ENCODE results near the gene PRDM1. TPM values are rescaled to one million over a fixed set of nuclear protein-coding genes. Genes with fewer than 3 reads are reported as not detected.

Gene PRDM1
- total and polyA plus RNA-seq, 3 experiments from 2014 or later, result 79.8 to 90.7 (median 88.2) TPM

- Histone ChIP-seq H3K4me1 (ENCODE audit: insufficient read depth, low read length) (no peaks in the 10 kb centered on the region), H3K27ac (ENCODE audit: low read depth, low read length) (no peak overlapping the region), H3K4me3 (ENCODE audit: low read length) (no peak overlapping the region), H3K9me3 (ENCODE audit: low read length) (no peaks in the 10 kb centered on the region), H3K27me3 (ENCODE audit: insufficient read depth, low read length, poor library complexity, severe bottlenecking) (no peaks in the 10 kb centered on the region), H3K36me3 (ENCODE audit: insufficient read depth, low read length) (no peaks in the 10 kb centered on the region)
- no peaks in the 10 kb centered on the region for H3K27me3 Mint-ChIP-seq
- no peak overlapping the region for H3K4me3 Mint-ChIP-seq
- DNase-seq, result no peak
- no peaks in the 10 kb centered on the region for H3K9me3 Mint-ChIP-seq
- H3K36me3 Mint-ChIP-seq, result no peaks in the 10 kb centered on the region
- CTCF ChIA-PET, result interaction anchor here (2.6 to 2.7 kb wide), 2 partner anchors 8 to 16 kb away, joined by 8 read pairs; no protein-coding TSS in a partner anchor
- H3K27ac Mint-ChIP-seq, result peak overlapping the region in 1 of 8 donors; percentile 86
- peaks cover 2 to 13% (median 12%) of the 10 kb centered on the region in 3 donors for H3K4me1 Mint-ChIP-seq
- POLR2A ChIA-PET, result no interaction called here
These were observed 48.1 kb downstream of the PRDM1 start for GRCh38 chr6:106134087-106134770.

- DNase-seq, result no peak
- CTCF ChIA-PET, result no interaction called here
These were observed 48.9 kb downstream of the PRDM1 start for GRCh38 chr6:106134906-106135634.

DNA sequence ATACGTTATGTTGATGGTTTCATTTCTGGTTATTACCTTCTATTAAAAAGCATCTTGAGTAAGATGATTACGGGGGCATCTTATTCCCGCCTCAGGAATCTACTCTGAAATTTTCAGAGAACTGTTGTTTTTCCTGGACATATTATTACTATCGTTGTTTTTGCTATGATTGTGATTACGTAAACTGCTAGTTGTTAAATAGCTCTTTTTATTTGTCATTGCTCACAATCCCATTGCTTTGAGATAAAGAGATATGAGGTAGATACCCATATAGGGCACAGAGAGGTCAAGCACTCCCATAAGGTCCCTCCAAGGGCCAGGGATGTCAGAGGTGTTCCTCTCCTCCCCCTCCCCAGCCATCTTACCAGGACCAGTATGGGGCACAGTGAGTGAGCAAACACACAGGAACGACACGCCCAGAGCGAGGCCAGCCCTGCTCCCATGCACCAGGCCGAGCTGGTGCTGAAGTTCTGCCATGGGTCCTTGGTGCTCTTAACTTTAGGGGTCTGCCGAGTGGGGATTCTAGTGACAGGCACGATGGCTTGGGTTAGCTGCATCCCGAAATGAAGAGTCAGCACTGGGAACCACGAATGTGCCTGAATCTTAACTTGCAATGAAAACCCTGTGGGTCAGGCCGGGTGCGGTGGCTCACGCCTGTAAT is 49.9 kb downstream of the PRDM1 start:
- Mint-ChIP-seq H3K27me3 (no peaks in the 10 kb centered on the region), H3K4me1 (peaks cover 3 to 14% (median 11%) of the 10 kb centered on the region in 3 donors), H3K27ac (no peak overlapping the region), H3K4me3 (no peak overlapping the region), H3K36me3 (no peaks in the 10 kb centered on the region), H3K9me3 (no peaks in the 10 kb centered on the region)
- Histone ChIP-seq H3K27ac (ENCODE audit: low read depth, low read length) (no peak overlapping the region), H3K9me3 (ENCODE audit: low read length) (no peaks in the 10 kb centered on the region), H3K4me1 (ENCODE audit: insufficient read depth, low read length) (peaks cover 5% of the 10 kb centered on the region), H3K36me3 (ENCODE audit: insufficient read depth, low read length) (no peaks in the 10 kb centered on the region), H3K4me3 (ENCODE audit: low read length) (no peak overlapping the region), H3K27me3 (ENCODE audit: insufficient read depth, low read length, poor library complexity, severe bottlenecking) (no peaks in the 10 kb centered on the region)
- ChIA-PET POLR2A (no interaction called here), CTCF (interaction anchor here (0.7 kb wide), 1 partner anchor 135 kb away, joined by 3 read pairs; no protein-coding TSS in a partner anchor)
- DNase-seq, result no peak

More at GRCh38 chr6:106134906-106135634, 48.9 kb downstream of the PRDM1 start:
- peak overlapping the region in 1 of 7 donors; percentile 8 for H3K4me3 Mint-ChIP-seq
- POLR2A ChIA-PET, result no interaction called here
- no peaks in the 10 kb centered on the region for H3K27me3 Mint-ChIP-seq
- H3K4me1 Mint-ChIP-seq, result peaks cover 2 to 12% (median 7%) of the 10 kb centered on the region in 3 donors
- no peaks in the 10 kb centered on the region for H3K36me3 Mint-ChIP-seq
- Histone ChIP-seq H3K27me3 (ENCODE audit: insufficient read depth, low read length, poor library complexity, severe bottlenecking) (no peaks in the 10 kb centered on the region), H3K27ac (ENCODE audit: low read depth, low read length) (no peak overlapping the region), H3K9me3 (ENCODE audit: low read length) (no peaks in the 10 kb centered on the region), H3K4me3 (ENCODE audit: low read length) (no peak overlapping the region), H3K4me1 (ENCODE audit: insufficient read depth, low read length) (no peaks in the 10 kb centered on the region), H3K36me3 (ENCODE audit: insufficient read depth, low read length) (no peaks in the 10 kb centered on the region)
- no peaks in the 10 kb centered on the region for H3K9me3 Mint-ChIP-seq
- no peak overlapping the region for H3K27ac Mint-ChIP-seq

- no peak for DNase-seq
- Histone ChIP-seq H3K4me3 (ENCODE audit: low read length) (no peak overlapping the region), H3K36me3 (ENCODE audit: insufficient read depth, low read length) (no peaks in the 10 kb centered on the region), H3K27me3 (ENCODE audit: insufficient read depth, low read length, poor library complexity, severe bottlenecking) (no peaks in the 10 kb centered on the region), H3K4me1 (ENCODE audit: insufficient read depth, low read length) (peaks cover 13% of the 10 kb centered on the region), H3K9me3 (ENCODE audit: low read length) (no peaks in the 10 kb centered on the region), H3K27ac (ENCODE audit: low read depth, low read length) (no peak overlapping the region)
- ChIA-PET POLR2A (no interaction called here), CTCF (interaction anchor here (0.7 kb wide), 1 partner anchor 136 kb away, joined by 3 read pairs; no protein-coding TSS in a partner anchor)
- Mint-ChIP-seq H3K4me1 (peaks cover 11 to 22% (median 19%) of the 10 kb centered on the region in 3 donors), H3K9me3 (no peaks in the 10 kb centered on the region), H3K27ac (peak overlapping the region in 1 of 8 donors; percentile 58), H3K27me3 (no peaks in the 10 kb centered on the region), H3K4me3 (no peak overlapping the region), H3K36me3 (no peaks in the 10 kb centered on the region)
These were observed 50.7 kb downstream of the PRDM1 start for GRCh38 chr6:106136845-106137244.

GRCh38 chr6:106138151-106138550 is 52.0 kb downstream of the PRDM1 start:
- Histone ChIP-seq H3K36me3 (ENCODE audit: insufficient read depth, low read length) (no peaks in the 10 kb centered on the region), H3K27me3 (ENCODE audit: insufficient read depth, low read length, poor library complexity, severe bottlenecking) (no peaks in the 10 kb centered on the region), H3K4me1 (ENCODE audit: insufficient read depth, low read length) (peaks cover 26% of the 10 kb centered on the region), H3K4me3 (ENCODE audit: low read length) (no peak overlapping the region), H3K27ac (ENCODE audit: low read depth, low read length) (no peak overlapping the region), H3K9me3 (ENCODE audit: low read length) (no peaks in the 10 kb centered on the region)
- H3K27ac Mint-ChIP-seq, result peak overlapping the region in 1 of 8 donors; percentile 23
- POLR2A ChIA-PET, result no interaction called here
- H3K9me3 Mint-ChIP-seq, result no peaks in the 10 kb centered on the region
- H3K36me3 Mint-ChIP-seq, result no peaks in the 10 kb centered on the region
- H3K4me1 Mint-ChIP-seq, result peaks cover 24 to 35% (median 32%) of the 10 kb centered on the region in 3 donors
- H3K27me3 Mint-ChIP-seq, result no peaks in the 10 kb centered on the region
- no peak for DNase-seq
- no peak overlapping the region for H3K4me3 Mint-ChIP-seq
- CTCF ChIA-PET, result no interaction called here

DNA sequence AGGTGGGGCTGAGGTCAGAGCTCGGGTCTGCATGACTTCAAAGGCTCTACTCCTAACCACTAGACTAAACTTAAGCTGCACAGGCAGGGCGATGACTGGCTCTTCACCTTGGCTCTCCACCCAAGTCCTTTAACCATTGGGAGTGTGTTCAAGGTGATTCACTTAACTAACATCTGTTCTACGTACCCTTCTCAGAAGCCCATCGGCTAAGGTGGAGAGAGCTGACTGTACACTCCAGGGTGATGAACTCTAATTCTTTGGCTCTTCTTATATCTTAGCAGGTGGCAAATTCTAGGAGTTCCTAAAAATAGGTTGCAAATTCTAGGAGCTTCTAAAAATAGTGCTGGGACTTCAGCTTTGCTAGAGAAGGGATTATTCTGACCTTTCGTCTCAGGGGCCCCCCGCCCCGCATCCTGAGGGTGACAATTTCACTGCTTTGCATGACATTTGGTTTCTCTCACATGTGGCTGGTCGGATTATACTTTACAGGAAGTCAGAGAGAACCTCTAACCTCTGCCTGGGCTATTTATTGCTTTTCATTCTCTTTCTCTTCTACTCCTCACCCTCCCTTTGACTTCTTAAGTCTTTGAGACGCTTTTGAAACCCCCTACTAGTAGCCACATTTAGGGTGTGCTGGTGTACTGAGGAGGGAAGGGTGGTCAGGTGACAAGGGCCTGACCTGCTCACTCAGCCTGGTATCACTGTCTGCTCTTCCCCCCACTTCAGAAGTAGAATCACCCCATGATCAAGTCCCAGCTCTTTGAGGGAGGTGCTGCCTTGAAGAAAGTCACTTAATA is 55.5 kb downstream of the PRDM1 start:
- H3K27me3 Mint-ChIP-seq, result no peaks in the 10 kb centered on the region
- Histone ChIP-seq H3K27ac (ENCODE audit: low read depth, low read length) (peak overlapping the region; percentile 28), H3K27me3 (ENCODE audit: insufficient read depth, low read length, poor library complexity, severe bottlenecking) (no peaks in the 10 kb centered on the region), H3K36me3 (ENCODE audit: insufficient read depth, low read length) (no peaks in the 10 kb centered on the region), H3K4me1 (ENCODE audit: insufficient read depth, low read length) (peaks cover 39% of the 10 kb centered on the region), H3K9me3 (ENCODE audit: low read length) (no peaks in the 10 kb centered on the region), H3K4me3 (ENCODE audit: low read length) (peak overlapping the region; percentile 15)
- no peaks in the 10 kb centered on the region for H3K36me3 Mint-ChIP-seq
- peak overlapping the region; percentile 73 to 95 (median 93) for H3K27ac Mint-ChIP-seq
- peak in 3 of 5 donors; percentile 27 to 54 (median 28) for DNase-seq
- H3K4me3 Mint-ChIP-seq, result peak overlapping the region; percentile 48 to 89 (median 73)
- POLR2A ChIA-PET, result interaction anchor here (0.6 to 1.5 kb wide), 7 partner anchors 9 to 81 kb away, joined by 3 to 6 read pairs (median 3); no protein-coding TSS in a partner anchor
- peaks cover 0 to 2% (median 0%) of the 10 kb centered on the region in 5 donors for H3K9me3 Mint-ChIP-seq
- CTCF ChIA-PET, result interaction anchor here (0.8 to 3.2 kb wide), 14 partner anchors 9 to 306 kb away, joined by 3 to 21 read pairs (median 4); partner anchors contain the start of gene PRDM1
- H3K4me1 Mint-ChIP-seq, result peaks cover 42 to 61% (median 60%) of the 10 kb centered on the region in 3 donors

- CTCF ChIA-PET, result interaction anchor here (0.8 to 3.2 kb wide), 8 partner anchors 10 to 80 kb away, joined by 3 to 21 read pairs (median 6); no protein-coding TSS in a partner anchor
- Histone ChIP-seq H3K27ac (ENCODE audit: low read depth, low read length) (peak overlapping the region; percentile 0), H3K4me1 (ENCODE audit: insufficient read depth, low read length) (peaks cover 39% of the 10 kb centered on the region), H3K27me3 (ENCODE audit: insufficient read depth, low read length, poor library complexity, severe bottlenecking) (no peaks in the 10 kb centered on the region), H3K4me3 (ENCODE audit: low read length) (no peak overlapping the region), H3K9me3 (ENCODE audit: low read length) (no peaks in the 10 kb centered on the region), H3K36me3 (ENCODE audit: insufficient read depth, low read length) (no peaks in the 10 kb centered on the region)
- DNase-seq, result no peak
- peak overlapping the region in 3 of 7 donors; percentile 31 to 78 (median 75) for H3K4me3 Mint-ChIP-seq
- no peaks in the 10 kb centered on the region for H3K36me3 Mint-ChIP-seq
- peaks cover 40 to 66% (median 58%) of the 10 kb centered on the region in 3 donors for H3K4me1 Mint-ChIP-seq
- no peaks in the 10 kb centered on the region for H3K27me3 Mint-ChIP-seq
- peak overlapping the region; percentile 51 to 95 (median 91) for H3K27ac Mint-ChIP-seq
- H3K9me3 Mint-ChIP-seq, result peaks cover 0 to 2% (median 0%) of the 10 kb centered on the region in 5 donors
- POLR2A ChIA-PET, result interaction anchor here (1.4 kb wide), 1 partner anchor 20 kb away, joined by 6 read pairs; no protein-coding TSS in a partner anchor
These were observed 56.8 kb downstream of the PRDM1 start for GRCh38 chr6:106142876-106143431.

Measured in CD8-positive, alpha-beta memory T cell (primary cell).